ENCODE results near the gene TMEM120A.

- TF ChIP-seq CTCF (conservative IDR thresholded peaks at IDR 0.05; ENCODE audit: low read depth, low read length) (no peak), EZH2 (IDR thresholded peaks at IDR 0.05; ENCODE audit: borderline replicate concordance, low read depth, low read length, poor library complexity, severe bottlenecking) (no peak)
Measured at GRCh38 chr7:76037310-76037709, 42.9 kb upstream of the TMEM120A start.

Measured in A673 (cell line).